ENCODE data around the gene DCUN1D4.

DNA sequence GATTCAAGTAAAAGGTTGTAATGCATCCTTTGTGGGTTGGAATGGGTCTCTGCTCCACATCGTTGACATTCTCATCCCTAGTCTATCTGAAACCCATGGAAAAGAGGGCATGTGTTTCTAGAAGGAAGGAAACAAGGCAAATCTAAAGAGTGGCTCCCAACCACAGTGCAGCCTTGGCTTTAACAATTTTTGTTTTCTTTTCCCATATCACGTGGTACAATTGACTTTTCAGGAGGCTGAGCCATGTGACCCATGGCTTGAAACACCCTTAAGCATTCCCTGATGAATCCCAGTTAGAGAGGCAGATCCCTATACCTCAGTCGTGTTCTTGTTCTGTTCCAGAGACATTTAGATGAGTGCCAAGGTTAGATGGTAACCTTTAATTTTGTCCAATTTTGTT is 12.8 kb downstream of the DCUN1D4 start:
- TF ChIP-seq, protein P1, sequence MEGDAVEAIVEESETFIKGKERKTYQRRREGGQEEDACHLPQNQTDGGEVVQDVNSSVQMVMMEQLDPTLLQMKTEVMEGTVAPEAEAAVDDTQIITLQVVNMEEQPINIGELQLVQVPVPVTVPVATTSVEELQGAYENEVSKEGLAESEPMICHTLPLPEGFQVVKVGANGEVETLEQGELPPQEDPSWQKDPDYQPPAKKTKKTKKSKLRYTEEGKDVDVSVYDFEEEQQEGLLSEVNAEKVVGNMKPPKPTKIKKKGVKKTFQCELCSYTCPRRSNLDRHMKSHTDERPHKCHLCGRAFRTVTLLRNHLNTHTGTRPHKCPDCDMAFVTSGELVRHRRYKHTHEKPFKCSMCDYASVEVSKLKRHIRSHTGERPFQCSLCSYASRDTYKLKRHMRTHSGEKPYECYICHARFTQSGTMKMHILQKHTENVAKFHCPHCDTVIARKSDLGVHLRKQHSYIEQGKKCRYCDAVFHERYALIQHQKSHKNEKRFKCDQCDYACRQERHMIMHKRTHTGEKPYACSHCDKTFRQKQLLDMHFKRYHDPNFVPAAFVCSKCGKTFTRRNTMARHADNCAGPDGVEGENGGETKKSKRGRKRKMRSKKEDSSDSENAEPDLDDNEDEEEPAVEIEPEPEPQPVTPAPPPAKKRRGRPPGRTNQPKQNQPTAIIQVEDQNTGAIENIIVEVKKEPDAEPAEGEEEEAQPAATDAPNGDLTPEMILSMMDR (conservative IDR thresholded peaks at IDR 0.05; ENCODE audit: low read length): no peak
- TF ChIP-seq EZH2phosphoT487 (IDR thresholded peaks at IDR 0.05; ENCODE audit: borderline replicate concordance, low read depth, low read length): no peak
